GM21515 (cell line): ENCODE results near the gene SLC2A11.
"Not testable (repeated sequence)": the region's sequence is repeated elsewhere in the genome, so short reads cannot be mapped to it uniquely, and the experiment has no call there.

Experiments used
- ATAC-seq: cut with Tn5 transposase; IDR thresholded peaks from one replicate; pipeline ENCODE4 v1.9.1; 2021; ENCODE audit not compliant: unreplicated experiment

The SLC2A11 gene

DNA sequence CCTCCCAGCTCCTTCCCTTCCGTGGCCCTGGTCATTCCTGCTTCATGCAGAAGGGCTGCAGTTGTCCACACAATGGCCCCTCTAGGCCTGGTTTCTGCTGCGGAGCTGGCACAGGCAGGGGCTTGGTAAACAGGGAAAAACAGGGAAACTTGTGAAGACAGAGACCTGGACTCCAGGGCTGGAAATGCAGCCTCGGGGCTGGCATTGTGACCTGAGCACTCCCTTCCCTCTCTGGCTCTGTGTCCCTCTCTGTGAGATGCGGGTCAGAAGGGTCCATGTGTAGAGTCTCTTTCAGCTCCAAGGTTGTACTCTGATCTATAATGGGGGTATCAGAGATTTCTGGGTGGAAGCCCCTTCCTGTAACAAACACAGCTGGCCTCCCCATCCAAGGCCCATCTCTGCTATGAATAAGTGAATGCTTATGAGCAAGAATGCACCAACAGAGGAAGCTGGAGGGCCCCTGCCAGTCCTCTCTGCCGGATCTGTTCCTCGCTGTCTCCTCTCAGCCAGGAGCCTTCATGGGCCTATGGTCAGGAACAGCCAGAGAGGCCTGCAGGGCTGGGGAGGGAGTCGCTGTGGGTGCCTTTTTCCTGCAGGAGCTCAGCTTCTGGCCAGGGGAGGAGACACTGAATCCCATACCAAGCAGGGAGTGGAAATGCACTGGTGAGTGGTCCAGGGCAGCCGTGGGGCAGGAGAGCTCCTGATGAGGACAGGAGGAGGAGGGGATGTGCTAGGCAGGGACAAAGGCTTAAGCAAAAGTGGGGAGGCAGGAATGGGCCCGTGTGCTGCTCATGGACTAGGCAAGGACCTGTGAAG lies 12.2 kb upstream of the SLC2A11 start:
- no peak for ATAC-seq

DNA sequence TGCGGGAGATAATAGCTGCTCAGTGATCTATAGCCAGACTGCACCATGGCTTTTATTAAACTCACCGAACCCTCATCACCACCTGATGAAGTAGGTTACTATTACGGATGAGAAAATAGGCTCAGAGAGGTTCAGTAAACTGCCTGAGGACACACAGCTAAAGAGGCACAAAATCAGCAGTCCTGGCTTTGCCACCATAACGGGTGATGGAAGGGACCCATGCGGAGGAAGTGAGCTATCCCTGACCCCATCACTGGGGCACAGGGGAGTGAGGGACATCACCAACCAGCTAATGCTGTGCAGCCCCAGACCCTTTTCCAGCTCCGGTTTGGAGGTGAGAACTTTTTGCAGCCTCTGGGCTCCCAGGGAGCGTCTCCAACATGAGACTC lies 11.6 kb upstream of the SLC2A11 start:
- ATAC-seq = no peak

DNA sequence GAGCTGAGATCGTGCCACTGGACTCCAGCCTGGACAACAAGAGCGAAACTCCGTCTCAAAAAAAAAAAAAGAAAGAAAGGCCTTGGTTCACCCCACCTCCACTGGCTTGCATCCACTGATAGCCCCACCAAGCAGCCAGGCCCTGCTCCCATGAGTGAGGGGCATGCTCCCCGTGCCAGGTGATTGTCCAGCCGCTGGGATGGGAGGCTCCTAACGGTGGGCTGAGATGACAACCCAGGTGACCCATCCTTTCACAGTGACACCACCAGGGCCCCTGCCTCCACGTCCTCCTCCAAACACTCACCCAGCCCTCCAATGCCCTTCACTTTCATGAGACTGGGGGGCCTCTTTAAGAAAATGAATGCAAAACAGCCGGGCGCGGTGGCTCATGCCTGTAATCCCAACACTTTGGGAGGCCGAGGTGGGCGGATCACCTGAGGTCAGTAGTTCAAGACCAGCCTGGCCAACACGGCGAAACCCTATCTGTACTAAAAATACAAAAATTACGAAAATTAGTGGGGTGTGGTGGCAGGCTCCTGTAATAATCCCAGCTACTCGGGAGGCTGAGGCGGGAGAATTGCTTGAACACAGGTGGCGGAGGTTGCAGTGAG lies 10.3 kb upstream of the SLC2A11 start:
- ATAC-seq = no peak

DNA sequence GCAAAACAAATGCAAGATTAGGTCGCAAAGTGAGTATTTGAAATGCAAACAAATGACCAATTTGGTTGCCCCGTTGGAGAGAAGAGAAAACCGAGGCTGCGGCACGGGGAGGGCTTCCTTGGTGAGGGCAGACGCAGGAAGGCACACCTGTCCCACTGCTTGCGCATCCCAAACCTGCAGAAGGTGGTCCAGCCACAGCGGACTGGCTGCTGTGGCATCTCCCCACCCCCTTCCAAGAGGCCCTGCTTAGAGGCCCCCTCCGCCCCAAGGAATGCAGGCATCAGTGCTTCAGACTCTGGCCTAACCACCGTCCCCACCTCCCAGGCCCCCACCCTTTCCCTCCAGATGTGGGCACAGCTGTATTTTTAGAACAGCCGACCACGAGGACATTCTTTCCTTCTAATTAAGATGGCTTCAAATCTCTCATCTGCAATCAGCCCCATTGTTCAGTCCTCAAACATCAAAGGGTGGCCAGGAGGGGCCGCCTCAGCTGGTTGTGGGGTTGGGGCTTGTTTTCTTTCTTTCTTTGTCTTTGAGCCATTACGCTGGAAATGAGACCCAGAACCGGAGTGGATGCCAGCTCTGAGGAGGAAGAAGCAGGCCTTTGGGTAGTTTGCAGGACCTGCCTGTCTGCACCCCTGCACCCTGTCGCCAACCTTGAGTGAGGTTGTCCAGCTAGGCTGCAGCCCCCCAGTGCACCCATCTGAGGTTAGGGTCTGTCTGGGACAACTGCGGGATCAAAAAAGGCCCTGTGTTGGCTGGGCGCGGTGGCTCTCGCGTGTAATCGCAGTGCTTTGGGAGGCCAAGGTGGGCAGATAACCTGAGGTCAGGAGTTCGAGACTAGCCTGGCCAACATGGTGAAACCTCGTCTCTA lies 9.4 kb upstream of the SLC2A11 start:
- ATAC-seq = no peak

DNA sequence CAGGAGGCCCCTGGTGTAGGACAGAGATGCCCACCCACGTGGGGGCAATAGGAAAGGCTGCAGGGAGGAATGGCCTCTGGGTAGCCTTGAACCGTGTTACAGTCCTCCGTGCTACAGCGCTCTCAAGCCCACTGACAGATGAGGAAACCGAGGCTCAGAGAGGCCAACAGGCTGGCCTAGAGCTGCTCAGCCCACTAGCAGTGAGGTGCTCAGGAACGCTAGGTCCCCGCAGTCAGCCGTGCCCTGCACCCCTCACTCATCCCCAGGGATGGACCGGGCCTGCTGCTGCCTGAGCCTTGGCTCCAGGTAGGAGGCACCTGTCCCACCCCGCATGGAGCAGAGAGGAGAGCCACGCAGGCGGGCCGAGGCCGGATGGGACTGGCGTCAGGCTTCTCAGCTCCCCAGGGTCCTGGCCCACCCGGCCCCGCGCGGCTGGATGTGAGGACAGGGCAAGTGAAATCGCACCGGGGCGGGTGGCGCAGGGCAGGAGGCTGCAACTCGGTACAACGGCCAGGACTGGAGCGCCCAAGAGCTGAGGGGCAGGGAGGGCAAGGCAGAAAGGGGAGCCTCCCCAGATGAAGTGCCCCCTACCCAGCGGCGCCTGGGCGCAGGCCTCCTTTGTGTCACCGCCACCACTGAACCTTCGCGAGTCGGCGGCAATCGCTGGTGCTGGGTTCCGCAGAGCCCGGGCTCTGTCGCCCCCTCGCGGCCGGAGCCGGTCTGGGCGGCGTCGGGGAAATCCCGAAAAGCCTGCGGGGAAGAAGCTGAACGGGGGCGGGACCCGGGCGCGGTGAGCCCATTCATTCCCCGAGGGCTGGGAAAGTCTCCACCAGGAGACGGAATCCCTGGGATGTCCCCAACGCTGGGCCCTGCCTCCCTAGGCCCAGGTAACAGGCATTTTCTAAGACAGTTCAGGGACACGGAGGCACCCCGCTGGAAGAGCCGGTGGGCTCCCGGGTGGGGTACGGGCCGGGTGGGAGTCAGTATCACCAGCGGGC lies 8.4 kb upstream of the SLC2A11 start:
- no peak for ATAC-seq

DNA sequence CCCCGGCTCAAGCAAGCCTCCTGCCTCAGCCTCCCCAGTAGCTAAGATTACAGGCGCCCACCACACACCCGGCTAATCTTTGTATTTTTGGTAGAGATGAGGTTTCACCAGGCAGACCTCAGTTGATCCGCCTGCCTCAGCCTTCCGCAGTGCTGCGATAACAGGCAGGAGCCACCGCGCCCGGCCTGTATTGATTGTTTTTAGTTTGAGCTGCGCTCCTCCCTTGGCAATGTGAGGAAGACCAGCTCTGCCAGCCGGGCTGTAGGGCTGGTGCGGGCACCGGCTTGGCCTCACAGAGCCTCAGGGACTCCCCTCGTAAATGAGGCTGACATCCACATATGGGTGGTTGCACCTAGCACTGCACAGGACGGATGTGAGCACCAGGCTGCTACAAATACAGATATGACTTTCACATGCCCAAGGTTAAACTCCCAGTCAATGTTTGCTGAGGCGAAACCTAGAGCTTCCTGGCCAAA lies 7.5 kb upstream of the SLC2A11 start:
- ATAC-seq = no peak

DNA sequence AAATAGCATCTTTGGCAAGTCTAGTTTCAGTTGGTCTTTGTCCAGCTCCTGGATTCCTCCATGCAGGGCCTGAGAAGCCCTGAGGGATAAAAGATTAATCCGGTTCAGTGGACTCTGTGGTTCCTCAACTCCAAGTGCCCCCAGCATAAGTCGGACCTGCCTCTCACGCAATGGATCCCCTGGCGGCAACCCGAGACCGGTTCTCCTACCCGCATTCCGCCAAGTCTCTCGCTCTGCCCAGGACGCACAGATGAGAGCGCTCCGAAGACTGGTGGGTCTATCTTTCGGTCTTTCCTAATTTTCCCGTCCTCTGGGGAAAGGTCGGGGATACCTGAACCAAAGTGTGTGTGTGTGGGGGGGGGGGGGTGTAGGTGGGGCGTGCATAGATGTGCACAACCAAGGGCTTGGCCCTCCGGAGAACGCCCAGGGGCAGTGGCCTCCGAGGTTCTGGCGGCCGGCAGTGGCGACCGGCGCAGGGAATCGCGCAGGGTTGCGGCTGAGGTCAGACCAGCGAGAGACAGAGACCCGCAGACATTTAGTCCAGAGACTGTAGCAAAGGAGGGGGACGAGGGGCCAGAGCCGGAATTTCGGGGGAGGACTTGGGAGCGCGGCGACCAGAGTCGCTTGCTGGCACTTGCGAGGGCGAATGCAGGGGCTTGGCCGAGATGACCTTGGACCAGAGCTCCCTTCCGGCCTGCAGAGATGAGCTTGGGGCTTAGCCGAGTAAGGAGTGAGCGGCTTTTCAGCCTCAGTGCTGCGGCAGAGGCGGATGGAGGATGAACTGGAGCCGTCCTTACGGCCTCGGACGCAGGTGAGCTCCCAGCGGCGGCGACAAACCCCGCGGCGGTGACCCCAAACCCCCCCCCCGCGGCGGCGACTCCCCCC lies 712 bp upstream of the SLC2A11 start:
- peak; percentile 42 for ATAC-seq

DNA sequence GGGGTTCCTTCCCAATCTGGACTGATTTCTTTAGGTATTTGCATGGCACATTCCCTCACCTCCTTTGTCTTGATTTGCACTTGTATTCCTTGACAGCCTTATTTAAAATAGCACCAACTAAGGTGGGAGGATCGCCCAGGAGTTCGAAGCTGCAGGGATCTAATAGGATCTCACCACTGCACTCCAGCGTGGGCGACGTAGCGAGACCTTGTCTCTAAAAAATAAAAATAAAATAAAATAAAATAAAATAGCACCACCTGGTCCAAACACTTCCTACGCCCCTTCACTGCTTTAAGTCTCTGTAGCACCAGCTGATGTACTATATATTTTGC lies 775 bp downstream of the SLC2A11 start:
- no peak for ATAC-seq

DNA sequence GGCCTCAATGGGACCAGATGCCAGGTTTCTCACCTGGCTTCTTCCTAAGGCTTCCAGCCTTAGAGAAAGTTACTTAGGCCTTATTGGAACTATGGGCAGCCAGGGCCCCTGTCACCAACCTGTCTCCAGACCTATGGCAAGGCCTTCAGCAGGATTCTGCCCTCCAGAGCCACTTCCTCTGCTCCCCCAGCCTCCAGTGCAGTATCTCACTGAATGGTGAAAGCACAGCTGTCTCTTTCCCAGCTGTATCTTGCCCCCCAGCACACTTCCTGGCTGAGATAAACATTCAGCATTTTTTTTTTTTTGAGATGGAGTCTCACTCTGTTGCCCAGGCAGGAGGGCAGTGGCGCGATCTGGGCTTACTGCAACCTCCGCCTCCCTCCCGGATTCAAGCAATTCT lies 1.5 kb downstream of the SLC2A11 start:
- ATAC-seq = no peak

DNA sequence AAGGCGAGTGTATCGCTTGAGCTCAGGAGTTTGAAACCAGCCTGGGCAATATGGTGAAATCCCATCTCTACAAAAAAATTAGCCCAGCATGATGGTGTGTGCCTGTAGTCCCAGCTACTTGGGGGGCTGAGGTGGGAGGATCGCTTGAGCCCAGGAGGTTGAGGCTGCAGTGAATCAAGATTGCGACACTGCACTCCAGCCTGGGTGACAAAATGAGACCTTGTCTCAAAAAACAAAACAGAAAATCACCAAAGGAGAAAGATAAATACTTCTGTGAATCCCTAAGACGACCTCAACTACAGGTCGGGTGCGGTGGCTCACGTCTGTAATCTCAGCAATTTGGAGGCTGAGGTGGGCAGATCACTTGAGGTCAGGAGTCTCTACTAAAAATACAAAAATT lies 2.5 kb downstream of the SLC2A11 start:
- not testable (repeated sequence) for ATAC-seq

DNA sequence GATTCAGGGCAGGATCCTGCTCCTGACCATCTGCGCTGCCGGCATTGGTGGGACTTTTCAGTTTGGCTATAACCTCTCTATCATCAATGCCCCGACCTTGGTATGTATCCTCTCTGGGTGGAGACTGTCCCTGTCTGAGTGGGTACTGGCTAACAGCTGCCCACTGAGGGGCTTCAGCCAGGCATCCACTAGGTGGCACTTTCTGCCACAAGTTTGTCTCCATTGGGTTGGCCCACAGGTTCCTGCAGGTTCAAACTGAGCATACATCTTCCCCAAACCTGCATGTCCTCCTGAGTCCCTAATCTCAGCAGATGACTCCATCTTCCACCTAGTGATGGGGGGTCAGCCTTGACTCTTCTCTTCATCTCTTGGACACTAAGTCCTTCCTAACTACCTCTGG lies 4.4 kb downstream of the SLC2A11 start:
- no peak for ATAC-seq

DNA sequence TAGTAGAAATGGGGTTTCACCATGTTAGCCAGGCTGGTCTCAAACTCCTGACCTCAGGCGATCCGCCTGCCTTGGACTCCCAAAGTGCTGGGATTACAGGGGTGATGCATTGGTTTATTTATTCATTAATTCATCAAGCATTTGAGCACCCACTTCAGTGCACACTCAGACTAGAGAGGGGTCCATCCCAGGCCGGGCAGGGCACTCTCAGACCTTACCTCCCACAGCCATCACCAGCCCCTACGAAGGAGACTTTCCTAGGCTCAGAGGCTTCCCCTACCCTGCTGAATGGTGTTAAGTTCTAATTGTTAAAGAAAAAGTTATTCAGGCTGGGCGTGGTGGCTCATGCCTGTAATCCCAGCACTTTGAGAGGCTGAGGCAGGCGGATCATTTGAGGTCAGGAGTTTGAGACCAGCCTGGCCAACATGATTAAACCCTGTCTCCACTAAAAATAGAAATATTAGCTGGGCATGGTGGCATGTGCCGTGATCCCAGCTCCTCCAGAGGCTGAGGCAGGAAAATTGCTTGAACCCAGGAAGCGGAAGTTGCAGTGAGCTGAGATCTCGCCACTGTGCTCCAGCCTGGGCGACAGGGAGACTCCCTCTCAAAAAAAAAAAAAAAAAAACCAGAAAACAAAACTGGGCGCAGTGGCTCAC lies 7.0 kb downstream of the SLC2A11 start:
- ATAC-seq = not testable (repeated sequence)

DNA sequence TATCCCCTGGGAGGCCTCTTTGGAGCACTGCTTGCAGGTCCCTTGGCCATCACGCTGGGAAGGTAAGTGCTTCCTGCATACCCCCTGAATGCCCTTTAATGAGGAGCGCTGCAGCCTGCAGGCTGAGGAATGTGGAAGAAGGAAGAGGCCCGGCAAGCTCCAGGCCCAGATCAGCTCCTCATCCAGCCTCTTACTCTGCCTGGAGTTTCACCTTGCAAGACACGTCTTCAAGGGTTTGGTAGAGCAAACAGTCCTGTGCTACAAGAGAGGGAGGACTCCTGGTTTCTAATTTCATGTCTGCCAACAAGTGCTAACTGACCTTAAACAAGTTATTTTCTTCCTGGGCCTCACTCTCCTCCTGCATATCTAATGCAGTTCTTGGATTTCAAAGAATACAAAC lies 10.9 kb downstream of the SLC2A11 start:
- no peak for ATAC-seq

DNA sequence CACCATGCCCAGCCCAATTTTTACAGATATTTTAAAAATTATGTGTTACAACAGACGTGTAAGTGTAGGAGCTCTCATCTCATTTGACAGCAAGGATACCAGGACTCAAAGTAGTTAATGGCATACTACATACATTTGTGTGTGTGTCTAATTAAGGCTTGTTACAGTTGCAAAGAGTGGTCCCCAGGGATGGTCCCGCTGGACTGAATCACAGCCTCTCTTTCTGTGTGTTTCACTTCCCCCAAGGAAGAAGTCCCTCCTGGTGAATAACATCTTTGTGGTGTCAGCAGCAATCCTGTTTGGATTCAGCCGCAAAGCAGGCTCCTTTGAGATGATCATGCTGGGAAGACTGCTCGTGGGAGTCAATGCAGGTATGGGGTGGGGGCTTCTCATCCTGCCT lies 17.2 kb downstream of the SLC2A11 start:
- ATAC-seq = no peak

DNA sequence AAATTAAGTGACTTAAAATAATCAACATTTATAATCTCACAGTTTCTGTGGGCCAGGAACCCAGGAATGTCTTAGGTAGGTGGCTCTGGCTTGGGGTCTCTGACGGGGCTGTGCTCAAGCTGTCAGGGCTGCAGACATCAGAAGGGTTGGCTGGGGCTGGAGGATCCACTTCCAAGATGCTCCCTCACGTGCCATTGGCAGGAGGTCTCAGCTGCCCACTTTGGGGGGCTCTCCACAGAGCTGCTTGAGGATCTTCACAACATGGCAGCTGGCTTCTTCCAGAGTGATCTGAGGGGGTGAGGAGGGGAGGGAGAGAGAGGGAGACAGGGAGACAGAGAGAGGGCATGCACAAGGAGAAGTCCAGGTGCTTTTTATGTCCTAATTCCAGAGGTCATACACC lies 18.1 kb downstream of the SLC2A11 start:
- no peak for ATAC-seq

DNA sequence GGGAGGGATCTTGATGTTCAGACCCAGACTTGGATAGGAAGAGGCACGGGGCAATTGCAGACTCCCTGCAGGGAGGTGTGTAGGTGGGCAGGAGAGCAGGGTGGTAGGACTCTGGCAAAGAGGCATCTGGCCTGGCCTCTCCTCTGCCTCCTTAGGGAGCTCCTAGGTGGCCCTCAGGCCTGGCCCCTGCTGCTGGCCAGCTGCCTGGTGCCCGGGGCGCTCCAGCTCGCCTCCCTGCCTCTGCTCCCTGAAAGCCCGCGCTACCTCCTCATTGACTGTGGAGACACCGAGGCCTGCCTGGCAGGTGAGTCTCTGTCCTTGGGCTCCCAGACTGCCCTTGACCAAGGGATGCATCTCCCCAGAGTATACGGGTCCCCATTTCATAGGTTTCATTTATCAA lies 19.9 kb downstream of the SLC2A11 start:
- no peak for ATAC-seq

DNA sequence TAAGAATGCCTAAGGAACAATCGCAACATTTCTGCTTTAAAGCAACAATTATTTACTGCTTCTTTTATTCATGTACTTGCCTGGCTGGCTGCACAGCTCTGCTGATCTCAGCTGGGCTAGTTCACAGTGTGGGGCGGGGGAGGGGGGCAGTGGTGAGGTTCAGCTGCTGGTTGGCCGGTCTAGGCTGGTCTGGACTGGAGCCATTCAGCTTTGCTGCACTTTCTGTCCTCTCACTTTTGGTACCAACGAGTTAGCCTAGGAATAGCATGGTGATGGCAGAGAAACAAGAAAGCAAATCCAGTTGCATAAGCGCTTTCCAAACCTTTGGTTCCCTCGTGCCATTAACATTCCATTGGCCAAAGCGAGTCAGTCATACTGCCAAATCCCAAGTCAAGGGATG lies 20.5 kb downstream of the SLC2A11 start:
- no peak for ATAC-seq

DNA sequence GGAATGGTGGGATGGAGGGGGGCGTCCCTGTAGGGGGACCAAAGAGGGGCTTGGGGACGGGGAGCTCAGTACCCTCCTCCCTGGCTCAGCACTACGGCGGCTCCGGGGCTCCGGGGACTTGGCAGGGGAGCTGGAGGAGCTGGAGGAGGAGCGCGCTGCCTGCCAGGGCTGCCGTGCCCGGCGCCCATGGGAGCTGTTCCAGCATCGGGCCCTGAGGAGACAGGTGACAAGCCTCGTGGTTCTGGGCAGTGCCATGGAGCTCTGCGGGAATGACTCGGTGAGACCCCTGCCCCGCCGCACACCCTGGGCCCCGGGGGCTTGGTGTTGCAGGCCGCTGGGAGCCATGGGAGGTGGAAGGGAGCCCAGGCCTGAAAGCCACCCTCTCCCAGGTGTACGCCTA lies 24.7 kb downstream of the SLC2A11 start:
- no peak for ATAC-seq

DNA sequence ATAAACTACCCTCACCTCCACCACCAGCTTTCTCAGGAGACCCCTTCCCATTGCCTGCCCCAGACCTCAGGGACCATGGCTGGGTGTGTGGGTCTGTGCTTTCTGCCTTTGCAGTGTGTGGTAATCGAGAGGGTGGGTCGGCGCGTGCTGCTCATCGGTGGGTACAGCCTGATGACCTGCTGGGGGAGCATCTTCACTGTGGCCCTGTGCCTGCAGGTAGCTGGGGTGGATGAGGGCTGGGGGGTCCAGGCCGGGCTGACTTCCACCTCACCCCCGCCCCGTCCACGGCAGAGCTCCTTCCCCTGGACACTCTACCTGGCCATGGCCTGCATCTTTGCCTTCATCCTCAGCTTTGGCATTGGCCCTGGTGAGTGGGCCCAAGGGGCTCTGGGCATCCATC lies 26.0 kb downstream of the SLC2A11 start:
- ATAC-seq = no peak
